Cortex of kidney (tissue), 1 donor: ENCODE results near the gene ABCC2.
"Not testable (repeated sequence)": the region's sequence is repeated elsewhere in the genome, so short reads cannot be mapped to it uniquely, and the experiment has no call there.

Source experiments
- DNase-seq: peaks from one replicate; lab custom pipeline; 2025; lab: John Stamatoyannopoulos, UW

ABCC2 gene

DNA sequence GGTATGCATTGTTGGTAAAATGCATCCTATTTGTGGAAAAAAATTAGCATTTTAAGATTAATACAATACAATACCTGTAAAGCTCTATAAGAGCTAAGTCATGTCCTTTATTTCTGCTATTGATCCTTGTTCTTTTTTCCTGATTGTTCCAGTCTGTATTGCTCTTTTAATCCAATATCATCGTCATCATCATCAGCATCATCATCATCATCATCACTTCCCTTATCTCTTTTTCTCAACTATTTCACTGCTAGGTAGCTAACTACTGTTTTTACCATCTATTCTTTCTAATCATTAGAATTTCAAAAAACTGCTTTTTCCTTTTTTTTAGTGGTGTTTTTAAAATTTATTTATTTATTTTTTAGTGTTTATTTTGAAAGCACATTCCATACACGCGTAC, 71.2 kb downstream of the ABCC2 start:
- no peak for DNase-seq

DNA sequence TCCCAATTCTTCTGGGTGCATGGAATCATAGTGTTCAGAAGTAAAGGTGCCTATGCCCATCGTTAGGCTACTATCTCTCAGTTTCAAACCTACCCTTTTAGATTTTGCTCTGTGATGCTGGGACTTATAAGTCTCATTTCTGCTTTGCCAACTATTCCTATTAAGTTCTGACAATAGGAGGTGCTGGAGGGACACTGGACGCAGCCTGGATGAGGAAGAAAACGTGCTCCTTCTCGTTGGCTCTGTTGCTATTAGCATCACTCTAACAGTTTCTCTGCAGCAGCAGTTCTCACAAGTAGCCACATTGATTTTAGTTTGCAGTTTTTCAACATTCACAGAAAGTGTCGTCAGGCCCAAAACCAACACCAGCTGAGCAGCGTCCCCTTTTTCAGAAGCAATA, 72.4 kb downstream of the ABCC2 start:
- no peak for DNase-seq

DNA sequence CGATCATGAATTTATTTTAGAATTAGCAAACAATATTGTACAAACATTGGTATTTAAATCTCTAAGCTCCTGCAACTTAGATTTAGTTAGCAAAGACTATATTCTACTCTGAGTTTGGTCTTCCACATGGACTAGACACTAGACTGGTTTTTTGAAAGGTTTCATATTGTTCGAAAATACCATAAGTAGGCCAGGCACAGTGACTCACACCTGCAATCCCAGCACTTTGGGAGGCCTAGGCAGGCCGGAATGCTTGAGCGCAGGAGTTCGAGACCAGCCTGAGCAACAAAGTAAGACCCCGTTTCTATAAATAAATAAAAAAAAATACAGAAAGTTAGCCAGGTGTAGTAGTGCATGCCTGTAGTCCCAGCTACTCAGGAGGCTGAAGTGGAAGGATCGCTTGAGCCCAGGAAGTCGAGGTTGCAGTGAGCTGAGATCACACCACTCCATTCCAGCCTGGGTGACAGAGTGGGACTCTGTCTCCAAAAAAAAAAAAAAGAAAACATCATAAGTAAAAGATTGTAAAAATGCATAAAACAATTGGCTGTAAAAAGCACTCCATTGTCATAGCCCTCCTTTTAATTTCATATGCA, 73.1 kb downstream of the ABCC2 start:
- no peak for DNase-seq

DNA sequence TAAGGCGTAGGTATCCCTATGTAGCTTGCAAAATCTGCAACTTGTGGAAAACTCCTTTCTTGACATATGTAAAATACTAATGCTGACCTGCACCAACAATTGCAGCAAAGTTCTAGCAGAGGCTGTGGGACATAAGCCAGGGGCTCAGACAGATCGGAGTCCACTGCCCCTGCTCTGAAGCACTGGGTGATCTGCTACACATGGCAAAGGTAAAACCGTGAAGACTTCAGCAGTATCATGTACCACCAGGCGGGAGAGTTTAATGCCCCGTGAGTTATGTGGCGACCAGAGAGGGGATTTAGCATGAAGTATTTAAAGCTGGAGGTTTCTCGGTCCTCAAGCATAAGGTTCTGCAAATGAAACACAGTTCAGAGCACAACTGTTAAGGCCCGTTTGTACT, 76.4 kb downstream of the ABCC2 start:
- no peak for DNase-seq

DNA sequence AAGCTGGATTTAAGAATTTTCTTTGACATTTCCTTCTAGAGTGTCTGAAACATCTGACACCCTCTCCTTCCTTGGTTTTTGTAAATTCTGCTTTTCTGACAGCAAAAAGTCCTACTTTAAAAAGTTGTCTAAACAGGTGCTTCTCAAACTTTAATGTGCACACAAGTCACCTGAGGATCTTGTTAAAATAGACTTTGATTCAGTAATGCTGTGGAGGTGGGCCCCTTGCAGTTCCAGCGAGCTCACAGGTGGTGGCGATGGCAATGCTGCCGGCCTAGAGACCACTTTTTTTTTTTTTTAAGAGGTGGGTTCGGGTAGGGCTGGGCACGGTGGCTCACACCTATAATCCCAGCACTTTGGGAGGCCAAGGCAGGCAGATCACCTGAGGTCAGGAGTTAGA, 77.1 kb downstream of the ABCC2 start:
- no peak for DNase-seq

DNA sequence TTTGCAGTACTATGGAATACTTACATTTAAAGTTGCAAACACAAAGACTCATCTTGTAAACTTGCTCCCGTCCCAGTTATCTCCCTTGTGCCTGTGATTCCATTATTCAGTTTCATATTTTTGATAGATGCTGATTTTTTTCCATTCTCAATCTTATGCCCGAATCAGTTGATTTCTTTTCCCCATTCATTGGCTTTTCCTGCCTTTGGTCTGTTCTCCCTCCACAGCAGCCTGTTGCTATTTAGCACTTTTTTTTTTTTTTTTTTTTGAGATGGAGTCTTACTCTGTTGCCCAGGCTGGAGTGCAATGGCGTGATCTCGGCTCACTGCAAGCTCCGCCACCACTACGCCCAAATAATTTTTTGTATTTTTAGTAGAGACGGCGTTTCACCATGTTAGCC, 78.0 kb downstream of the ABCC2 start:
- DNase-seq: no peak

DNA sequence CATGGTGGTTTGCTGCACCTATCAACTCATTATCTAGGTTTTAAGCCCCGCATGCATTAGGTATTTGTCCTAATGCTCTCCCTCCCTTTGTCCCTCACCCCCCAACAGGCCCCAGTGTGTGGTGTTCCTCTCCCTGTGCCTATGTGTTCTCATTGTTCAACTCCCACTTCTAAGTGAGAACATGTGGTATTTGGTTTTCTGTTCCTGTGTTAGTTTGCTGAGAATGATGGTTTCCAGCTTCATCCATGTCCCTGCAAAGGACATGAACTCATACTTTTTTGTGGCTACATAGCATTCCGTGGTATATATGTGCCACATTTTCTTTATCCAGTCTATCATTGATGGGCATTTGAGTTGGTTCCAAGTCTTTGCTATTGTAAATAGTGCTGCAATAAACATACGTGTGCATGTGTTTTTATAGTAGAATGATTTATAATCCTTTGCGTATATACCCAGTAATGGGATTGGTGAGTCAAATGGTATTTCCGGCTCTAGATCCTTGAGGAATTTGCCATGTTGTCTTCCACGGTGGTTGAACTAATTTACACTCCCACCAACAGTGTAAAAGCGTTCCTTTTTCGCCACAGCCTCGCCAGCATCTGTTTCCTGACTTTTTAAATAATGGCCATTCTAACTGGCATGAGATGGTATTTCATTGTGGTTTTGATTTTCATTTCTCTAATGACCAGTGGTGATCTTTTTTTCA, 81.2 kb downstream of the ABCC2 start:
- DNase-seq: not testable (repeated sequence)

DNA sequence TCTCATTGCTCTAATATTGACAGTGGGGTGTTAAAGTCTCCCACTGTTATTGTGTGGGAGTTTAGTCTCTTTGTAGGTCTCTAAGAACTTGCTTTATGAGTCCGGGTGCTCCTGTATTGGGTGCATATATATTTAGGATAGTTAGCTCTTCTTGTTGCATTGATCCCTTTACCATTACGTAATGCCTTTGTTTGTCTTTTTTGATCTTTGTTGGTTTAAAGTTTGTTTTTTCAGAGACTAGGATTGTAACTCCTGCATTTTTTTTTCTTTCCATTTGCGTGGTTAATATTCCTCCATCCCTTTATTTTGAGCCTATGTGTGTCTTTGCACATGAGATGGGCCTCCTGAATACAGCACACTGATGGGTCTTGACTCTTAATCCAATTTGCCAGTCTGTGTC, 84.8 kb downstream of the ABCC2 start:
- DNase-seq: not testable (repeated sequence)

DNA sequence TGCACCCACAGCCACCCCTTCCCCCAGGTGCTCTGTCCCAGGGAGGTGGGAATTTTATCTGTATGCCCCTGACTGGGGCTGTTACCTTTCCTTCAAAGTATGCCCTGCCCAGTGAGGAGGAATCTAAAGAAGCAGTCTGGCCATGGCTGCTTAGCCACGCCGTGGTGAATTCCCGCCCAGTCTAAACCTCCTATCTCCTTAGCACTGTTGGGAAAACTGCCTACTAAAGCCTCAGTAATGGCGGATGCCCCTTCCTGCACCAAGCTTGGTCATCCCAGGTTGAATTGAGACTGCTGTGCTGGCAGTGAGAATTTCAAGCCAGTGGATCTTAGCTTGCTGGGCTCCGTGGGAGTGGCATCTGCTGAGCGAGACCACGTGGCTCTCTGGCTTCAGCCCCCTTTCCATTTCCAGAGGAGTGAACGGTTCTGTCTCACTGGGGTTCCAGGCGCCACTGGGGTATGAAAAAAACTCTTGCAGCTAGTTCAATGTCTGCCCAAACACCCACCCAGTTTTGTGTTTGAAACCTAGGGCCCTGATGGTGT, 87.2 kb downstream of the ABCC2 start:
- DNase-seq: no peak

DNA sequence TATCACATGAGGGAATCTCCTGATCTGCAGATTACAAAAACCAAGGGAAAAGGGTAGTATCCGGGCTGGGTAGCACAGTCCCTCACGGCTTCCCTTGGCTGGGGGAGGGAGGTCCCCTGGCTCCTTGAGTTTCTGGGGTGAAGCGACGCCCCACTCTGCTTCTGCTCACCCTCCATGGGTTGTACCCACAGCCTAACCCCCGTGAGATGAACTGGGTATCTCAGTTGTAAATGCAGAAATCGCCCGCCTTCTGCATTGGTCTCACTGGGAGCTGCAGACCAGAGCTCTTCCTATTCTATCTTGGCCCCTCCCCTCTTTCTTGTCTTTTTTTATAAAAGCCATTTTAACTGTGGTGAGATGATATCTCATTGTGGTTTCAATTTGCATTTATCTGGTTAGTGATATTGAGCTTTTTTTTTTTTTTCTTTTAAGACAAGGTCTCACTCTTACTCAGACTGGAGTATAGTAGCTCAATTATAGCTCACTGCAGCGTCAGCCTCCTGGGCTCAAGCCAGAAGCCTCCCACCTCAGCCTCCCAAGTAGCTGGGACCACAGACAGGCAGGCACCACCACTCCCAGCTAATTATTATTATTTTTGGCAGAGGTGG, 87.8 kb downstream of the ABCC2 start:
- no peak for DNase-seq

DNA sequence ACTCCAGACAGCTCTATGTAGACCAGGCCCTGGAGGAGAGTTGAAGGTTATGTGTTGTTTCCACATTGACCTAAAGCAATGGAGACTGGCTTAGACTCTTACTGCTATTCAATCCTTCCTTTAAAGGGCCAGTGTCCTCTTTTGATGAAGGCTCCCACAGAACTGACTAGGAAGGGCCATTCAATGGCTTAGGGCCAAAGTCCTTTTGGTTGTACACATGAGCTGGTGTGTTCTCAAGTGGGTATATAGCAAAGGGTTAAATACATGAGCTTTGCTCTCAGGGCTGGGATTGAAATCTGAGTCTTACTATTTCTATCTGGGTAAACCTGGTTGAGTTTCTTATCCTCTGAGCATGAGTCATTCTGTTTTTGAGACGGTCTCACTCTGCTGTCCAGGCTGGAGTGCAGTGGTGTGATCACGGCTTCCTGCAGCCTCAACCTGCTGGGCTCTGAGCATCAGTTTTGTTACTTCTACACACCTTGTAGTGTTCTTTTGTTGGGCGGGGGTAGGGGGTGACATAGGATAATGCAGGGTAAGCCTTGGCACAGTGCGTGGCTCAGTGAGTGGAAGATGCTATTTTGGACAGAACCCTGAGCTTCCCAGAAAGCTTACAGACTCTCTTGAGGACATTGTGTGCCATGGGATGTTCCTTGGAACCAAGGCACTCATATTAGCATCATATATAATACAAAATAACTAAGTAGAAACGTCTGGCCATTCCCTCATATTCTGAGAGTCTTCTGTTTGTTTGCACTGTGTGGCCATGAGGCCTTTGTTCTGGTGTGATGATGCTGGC, 90.1 kb downstream of the ABCC2 start:
- no peak for DNase-seq

DNA sequence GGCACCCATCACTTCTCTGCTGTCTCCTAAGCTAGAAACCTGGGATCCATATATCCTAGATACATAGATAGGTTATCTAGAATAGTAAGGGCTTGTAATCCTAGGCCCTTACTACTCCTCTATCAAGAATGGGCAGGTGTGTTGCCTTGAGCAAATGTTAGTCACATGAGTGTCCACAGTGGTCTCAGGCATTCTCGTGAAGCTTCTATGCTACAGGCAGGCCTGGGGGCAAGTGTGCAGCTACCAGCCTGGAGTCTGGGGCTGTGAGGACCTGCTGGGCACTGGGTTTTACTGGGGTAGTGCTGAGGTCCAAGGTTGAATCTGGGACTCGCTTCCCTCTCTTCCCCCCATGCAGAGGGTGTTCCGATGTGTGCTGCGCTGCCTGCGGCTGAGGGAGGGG, 91.4 kb downstream of the ABCC2 start:
- no peak for DNase-seq

DNA sequence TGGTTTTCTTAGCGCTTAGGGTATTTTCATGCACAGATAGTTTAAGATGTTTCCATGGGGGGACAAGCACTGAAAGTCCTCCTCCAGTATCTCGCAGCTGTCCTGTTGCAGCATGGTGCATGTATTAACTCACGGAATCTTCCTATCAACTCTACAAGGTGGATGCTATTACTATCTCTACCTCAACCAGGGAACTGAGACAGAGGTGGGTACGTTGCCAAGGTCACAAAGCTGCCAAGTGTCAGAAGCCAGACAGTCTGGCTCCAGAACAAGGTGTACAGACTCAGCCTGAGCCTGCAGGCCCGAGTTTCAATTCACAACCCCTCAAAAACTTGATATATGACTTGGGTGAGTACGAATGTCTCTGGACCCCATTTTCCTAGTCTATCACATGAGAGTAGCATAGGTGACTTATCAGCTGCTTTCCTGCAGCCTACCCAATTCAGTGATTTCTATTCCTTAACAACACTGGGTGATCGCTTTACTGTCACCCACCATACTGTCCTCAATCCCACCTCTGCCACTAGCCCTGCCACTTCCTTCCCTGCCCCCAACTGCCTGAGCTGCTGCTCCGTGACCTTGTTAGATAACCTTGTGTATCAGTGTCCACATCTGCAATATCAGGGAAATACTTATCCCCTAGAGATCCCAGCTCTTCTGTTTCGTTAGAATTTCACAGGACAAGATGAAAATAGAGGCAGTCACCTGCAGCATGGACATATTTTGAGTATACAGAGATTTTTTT, 92.1 kb downstream of the ABCC2 start:
- DNase-seq: no peak

DNA sequence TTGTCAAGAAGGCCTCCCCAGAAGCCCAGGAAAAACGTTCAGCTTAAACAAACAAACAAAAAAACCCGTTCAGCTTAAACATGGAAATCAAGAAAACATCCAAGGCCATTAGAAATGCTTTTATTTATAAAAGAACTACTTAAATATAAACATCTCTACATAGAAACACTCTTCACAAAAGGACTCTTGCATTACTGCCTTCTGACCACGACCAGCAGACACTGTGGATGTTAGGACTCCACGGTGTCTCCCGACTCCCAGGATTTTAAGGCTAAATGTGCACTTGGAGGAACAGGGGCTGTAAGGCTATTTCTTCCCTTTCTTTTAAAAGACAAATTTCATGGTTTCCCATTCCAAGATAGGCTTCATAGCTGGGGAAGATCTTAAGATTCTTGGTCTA, 93.0 kb downstream of the ABCC2 start:
- DNase-seq: no peak

DNA sequence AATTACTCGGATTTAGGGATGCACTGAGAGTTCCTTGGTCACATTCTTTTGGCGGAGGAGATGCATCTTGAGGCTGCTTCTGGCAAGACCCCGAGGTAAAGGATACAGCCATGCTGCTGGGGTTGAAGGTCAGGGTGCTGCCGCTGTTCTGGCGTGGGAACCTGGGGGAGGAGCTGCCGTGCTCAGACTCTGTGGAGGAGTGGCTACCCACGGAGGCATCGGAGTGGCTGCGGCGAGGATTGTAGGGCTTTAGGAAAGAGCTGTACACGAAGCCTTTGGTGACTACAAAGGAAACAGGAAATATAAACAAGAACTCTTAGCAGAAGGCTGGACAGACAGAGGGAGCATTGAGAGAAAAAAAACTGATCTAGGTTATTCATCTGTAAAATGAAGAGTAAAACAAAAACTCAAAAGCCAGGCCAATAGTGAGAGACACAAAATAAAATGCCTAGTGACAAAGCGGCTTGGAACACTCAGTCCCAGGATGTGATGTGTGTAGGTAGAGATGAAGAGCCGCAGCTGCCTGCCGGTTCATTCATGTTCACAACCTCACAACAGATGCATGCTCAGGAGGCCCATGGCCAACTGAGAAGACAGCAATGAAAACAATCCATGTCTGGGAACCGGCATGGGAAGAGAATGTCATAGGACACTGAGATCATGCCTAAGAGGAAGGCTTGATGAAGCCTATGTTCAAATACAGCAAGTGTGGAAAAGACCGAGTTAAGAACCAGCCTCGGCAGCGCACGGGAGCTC, 97.8 kb downstream of the ABCC2 start:
- no peak for DNase-seq

DNA sequence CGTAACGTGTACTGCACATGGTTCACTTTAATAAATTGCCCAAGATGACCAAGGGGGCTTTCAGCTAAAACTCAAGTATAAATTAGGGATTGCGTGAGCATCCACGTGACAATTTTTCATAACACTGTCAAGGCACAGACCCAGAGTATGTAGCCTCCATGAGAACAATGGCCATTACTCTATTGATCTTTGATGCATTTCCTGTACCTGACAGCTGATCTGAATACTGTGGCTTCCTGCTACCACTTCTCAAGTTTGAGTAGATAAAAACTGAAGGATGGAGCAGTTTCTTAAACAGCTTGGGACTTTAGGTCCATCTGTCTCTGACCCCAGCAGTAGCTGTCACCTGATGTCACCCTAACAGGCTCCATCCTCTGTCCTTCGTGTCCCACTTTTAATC, 98.9 kb downstream of the ABCC2 start:
- DNase-seq: no peak

DNA sequence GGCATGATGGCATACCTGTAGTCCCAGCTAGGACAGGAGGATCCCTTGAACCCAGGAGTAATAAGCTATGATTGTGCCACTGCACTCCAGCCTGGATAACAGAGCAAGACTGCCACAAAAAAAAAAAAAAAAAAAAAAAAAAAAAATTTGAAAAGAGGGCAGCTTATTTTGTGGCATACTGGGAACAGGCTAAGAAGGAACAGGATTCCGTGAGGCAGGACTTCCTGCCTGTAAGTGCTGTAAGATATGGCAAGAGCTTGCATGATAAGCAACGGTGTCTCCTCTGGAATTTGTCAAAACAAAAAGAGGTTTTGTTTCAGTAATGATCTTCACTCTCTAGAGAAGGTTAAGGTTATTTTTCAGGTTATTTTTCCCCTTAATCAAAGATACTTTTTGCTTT, 101.1 kb downstream of the ABCC2 start:
- no peak for DNase-seq

DNA sequence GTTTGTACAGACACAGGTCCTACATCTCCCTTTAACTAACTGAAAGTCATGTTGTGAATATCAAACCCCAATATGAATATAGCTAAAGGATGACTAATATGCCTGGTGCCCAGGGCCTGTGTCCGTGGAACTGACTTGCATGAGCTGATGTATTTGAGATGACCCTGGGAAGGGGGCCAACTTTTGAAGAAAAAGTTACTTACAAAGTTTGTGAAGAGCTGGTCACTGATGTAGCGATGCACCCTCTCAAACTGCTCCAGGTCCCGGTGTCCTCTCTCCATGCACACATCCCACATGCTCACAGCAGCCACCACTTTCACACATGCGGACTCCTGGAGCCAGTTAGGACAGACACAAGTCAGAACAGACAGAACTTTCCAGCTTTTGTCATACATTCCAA, 106.2 kb downstream of the ABCC2 start:
- no peak for DNase-seq

DNA sequence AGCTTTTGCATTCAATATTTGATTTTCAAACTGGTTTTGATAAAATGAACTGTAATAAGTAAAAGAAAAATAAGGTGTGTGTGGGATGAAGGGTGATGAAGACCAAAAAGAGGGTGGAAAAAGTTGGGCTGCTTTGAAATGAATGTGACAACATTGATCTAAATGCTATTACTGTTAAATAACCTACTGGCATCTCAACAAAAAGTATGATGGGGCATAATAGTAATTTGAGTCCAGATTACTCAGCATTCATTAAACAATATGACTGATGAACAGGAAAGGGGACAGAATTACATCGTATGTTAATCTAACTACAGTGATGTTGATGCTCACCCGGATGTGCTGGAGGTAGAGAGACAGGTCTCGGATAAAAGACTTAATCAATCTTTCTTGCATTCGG, 112.2 kb downstream of the ABCC2 start:
- no peak for DNase-seq

DNA sequence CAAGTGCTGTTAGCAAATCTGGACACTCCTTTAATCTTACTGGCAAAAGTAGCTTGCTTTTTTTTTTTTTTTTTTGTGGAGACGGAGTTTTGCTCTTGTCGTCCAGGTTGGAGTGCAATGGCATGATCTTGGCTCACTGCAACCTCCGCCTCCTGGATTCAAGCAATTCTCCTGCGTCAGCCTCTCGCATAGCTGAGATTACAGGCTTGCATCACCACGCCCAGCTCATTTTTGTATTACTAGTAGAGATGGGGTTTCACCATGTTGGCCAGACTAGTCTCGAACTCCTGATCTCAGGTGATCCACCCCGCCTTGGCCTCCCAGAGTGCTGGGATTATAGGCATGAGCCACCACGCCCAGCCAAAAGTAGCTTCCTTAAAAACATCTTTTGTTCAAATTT, 112.6 kb downstream of the ABCC2 start:
- not testable (repeated sequence) for DNase-seq

DNA sequence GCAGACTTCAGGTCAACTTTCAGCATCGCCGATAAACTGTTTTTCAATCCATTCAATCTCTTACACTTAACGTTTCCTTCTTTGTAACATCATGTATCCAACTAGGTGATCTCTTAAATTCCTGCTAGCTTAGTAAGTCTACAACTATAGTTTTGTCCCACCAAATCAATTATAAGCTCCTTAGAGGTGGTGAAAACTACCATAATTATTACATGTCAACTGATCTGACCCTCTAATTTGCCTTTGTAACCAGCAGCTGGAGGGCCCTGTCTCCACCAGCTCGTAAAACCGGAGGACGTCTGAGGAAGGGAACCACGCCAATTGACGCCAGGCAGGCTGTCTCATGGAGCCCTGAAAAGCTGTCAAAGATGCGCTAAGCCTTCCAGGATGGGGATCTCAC, 113.4 kb downstream of the ABCC2 start:
- no peak for DNase-seq
